HepG2 (cell line): ENCODE measurements around the gene KCNIP4. TPM values are rescaled to one million over a fixed set of nuclear protein-coding genes. Genes with fewer than 3 reads are reported as not detected.

Experiments used
- ATF1 ChIP-seq: IDR thresholded peaks from 2 replicates; pipeline ENCODE4 v1.6.1; 2016; ENCODE audit warnings: mild to moderate bottlenecking, control low read depth
- ATF6 ChIP-seq: sonication (generic); formaldehyde crosslinking; conservative IDR thresholded peaks from 2 replicates; pipeline ENCODE4 v1.4.0; 2020; ENCODE audit warnings: missing genetic modification reagents
- BCLAF1 ChIP-seq: fragments of 450-650 bp; IDR thresholded peaks from 2 replicates; pipeline ENCODE4 v1.6.1; 2017; ENCODE audit warnings: mild to moderate bottlenecking
- GZF1 ChIP-seq: sonication (generic); formaldehyde crosslinking; IDR thresholded peaks from 2 replicates; pipeline ENCODE4 v1.5.1; 2020; ENCODE audit warnings: mild to moderate bottlenecking, missing genetic modification reagents
- HMGXB3 ChIP-seq: sonication (generic); formaldehyde crosslinking; IDR thresholded peaks from 2 replicates; pipeline ENCODE4 v1.4.0; 2020; ENCODE audit warnings: missing genetic modification reagents, borderline replicate concordance
- NR1H2 ChIP-seq: sonication (generic); formaldehyde crosslinking; IDR thresholded peaks from 2 replicates; pipeline ENCODE4 v1.8.1; 2022; ENCODE audit warnings: low read depth, missing genetic modification reagents, borderline replicate concordance
- ZBTB10 ChIP-seq: sonication (generic); formaldehyde crosslinking; IDR thresholded peaks from 2 replicates; pipeline ENCODE4 v1.4.0; 2020; ENCODE audit warnings: missing genetic modification reagents, borderline replicate concordance
- ZFP41 ChIP-seq: sonication (generic); formaldehyde crosslinking; IDR thresholded peaks from 2 replicates; pipeline ENCODE4 v1.4.0; 2020; ENCODE audit warnings: mild to moderate bottlenecking, missing genetic modification reagents, borderline replicate concordance
- polyA plus RNA-seq, 8 experiments: library from polyadenylated mRNA; depleted of rRNA in 3 of 8; stranded (reverse) in 7 of 8; unstranded in 1 of 8; fragments of >200 nt; fragmentation: Illumina TruSeq in 4 of 8; extraction: Trizol in 4 of 8; gene quantifications; 2 replicates each; pipeline versions ENCODE4 v1.2.1 to v1.2.3, GENCODE V29; 2011 to 2016; ENCODE audit warnings: low read depth in 4 of 8, missing spikeins in 1 of 8, mixed read lengths in 1 of 8; ENCODE audit not compliant: insufficient read depth in 1 of 8
- total RNA-seq, 5 experiments: library from RNA; depleted of rRNA; stranded (reverse); fragments of >200 nt; fragmentation: Illumina TruSeq; extraction: Trizol; gene quantifications; 2 replicates each; pipeline ENCODE4 v1.2.3, GENCODE V29; 2016; ENCODE audit warnings: low read depth in 1 of 5
- TF ChIP-seq, protein P1 (sequence below): sonication (generic); formaldehyde crosslinking; IDR thresholded peaks from 2 replicates; pipeline ENCODE4 v1.4.0; 2020; ENCODE audit warnings: low read depth, mild to moderate bottlenecking, missing genetic modification reagents
- TF ChIP-seq, protein P2 (sequence below): sonication (generic); formaldehyde crosslinking; IDR thresholded peaks from 2 replicates; pipeline ENCODE4 v1.5.1; 2020; ENCODE audit warnings: mild to moderate bottlenecking, missing genetic modification reagents, borderline replicate concordance

The KCNIP4 gene
- total and polyA plus RNA-seq, 2 of the 13 experiments (the other 11 are each of a cell fraction or from before 2014, with no cell fraction given), result 0.09 TPM; not detected in 1

DNA sequence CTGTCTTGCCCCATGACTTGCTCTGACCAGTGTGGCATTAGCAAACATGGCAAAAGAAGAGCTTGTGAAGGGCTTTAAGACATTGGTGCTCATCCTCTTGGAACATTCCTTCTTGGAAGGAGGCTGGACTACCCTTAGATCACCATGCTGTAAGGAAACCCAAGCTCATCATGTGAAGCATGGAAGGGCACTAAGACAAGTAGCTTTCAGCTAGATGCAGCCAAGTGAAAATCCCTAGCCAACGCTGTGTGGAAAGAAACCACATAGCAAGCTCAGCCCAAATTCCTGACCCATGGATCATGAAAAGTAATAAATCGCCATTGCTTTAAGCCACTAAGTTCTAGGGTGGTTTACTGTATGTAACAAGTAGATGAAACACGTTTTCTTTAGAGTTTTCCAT lies 1260.7 kb downstream of the KCNIP4 start (continued):
- TF ChIP-seq HMGXB3 (CRISPR knock-in tag), result no peak
- TF ChIP-seq, protein P1, sequence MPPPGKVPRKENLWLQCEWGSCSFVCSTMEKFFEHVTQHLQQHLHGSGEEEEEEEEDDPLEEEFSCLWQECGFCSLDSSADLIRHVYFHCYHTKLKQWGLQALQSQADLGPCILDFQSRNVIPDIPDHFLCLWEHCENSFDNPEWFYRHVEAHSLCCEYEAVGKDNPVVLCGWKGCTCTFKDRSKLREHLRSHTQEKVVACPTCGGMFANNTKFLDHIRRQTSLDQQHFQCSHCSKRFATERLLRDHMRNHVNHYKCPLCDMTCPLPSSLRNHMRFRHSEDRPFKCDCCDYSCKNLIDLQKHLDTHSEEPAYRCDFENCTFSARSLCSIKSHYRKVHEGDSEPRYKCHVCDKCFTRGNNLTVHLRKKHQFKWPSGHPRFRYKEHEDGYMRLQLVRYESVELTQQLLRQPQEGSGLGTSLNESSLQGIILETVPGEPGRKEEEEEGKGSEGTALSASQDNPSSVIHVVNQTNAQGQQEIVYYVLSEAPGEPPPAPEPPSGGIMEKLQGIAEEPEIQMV (CRISPR knock-in tag), result no peak
- no peak for TF ChIP-seq ATF6 (CRISPR knock-in tag)
- no peak for TF ChIP-seq ZFP41 (CRISPR knock-in tag)
- no peak for TF ChIP-seq NR1H2 (CRISPR knock-in tag)
- TF ChIP-seq ATF1, result no peak
- TF ChIP-seq BCLAF1, result no peak
- TF ChIP-seq ZBTB10 (CRISPR knock-in tag), result no peak
- TF ChIP-seq GZF1 (CRISPR knock-in tag), result no peak
- TF ChIP-seq, protein P2, sequence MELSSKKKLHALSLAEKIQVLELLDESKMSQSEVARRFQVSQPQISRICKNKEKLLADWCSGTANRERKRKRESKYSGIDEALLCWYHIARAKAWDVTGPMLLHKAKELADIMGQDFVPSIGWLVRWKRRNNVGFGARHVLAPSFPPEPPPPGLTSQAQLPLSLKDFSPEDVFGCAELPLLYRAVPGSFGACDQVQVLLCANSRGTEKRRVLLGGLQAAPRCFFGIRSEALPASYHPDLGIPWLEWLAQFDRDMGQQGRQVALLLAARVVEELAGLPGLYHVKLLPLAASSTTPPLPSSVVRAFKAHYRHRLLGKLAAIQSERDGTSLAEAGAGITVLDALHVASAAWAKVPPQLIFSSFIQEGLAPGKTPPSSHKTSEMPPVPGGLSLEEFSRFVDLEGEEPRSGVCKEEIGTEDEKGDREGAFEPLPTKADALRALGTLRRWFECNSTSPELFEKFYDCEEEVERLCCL (CRISPR knock-in tag), result no peak
- TF ChIP-seq, all 625 proteins: peak for 0
